SJCRH30 (cell line): ENCODE results near the gene VPS11. TPM values are rescaled to one million over a fixed set of nuclear protein-coding genes. Genes with fewer than 3 reads are reported as not detected.
"Not testable (repeated sequence)": the region's sequence is repeated elsewhere in the genome, so short reads cannot be mapped to it uniquely, and the experiment has no call there.

Experiments used
- DNase-seq, 2 experiments: peaks; one replicate each; pipeline ENCODE4 v3.0.0-alpha.2; 2015 to 2020
- H3K27ac ChIP-seq: fragments of 250-450 bp; sonication (Bioruptor Pico); 2 replicates; pipeline ENCODE4 v1.5.1; 2020; ENCODE audit warnings: mild to moderate bottlenecking, moderate library complexity
- H3K27me3 ChIP-seq: fragments of 250-450 bp; sonication (Bioruptor Pico); 2 replicates; pipeline ENCODE4 v1.5.1; 2020; ENCODE audit warnings: mild to moderate bottlenecking, moderate library complexity
- H3K36me3 ChIP-seq: fragments of 250-450 bp; sonication (Bioruptor Pico); 2 replicates; pipeline ENCODE4 v1.5.1; 2020; ENCODE audit warnings: mild to moderate bottlenecking, moderate library complexity
- H3K4me1 ChIP-seq: fragments of 250-450 bp; sonication (Bioruptor Pico); 2 replicates; pipeline ENCODE4 v1.5.1; 2020; ENCODE audit warnings: mild to moderate bottlenecking, moderate library complexity
- H3K4me3 ChIP-seq: fragments of 250-450 bp; sonication (Bioruptor Pico); 2 replicates; pipeline ENCODE4 v1.5.1; 2020; ENCODE audit warnings: mild to moderate bottlenecking, moderate library complexity
- H3K9me3 ChIP-seq: fragments of 250-450 bp; sonication (Bioruptor Pico); replicated peaks from 2 replicates; pipeline ENCODE4 v1.5.1; 2020; ENCODE audit warnings: mild to moderate bottlenecking, moderate library complexity
- total RNA-seq: library from RNA; depleted of rRNA; stranded (reverse); fragments of >200 nt; shearing (Covaris generic); gene quantifications from 2 replicates; pipeline ENCODE4 v1.2.3, GENCODE V29; 2014

The VPS11 gene
- total RNA-seq, 1 experiment from 2014 or later: 11.6 TPM

DNA sequence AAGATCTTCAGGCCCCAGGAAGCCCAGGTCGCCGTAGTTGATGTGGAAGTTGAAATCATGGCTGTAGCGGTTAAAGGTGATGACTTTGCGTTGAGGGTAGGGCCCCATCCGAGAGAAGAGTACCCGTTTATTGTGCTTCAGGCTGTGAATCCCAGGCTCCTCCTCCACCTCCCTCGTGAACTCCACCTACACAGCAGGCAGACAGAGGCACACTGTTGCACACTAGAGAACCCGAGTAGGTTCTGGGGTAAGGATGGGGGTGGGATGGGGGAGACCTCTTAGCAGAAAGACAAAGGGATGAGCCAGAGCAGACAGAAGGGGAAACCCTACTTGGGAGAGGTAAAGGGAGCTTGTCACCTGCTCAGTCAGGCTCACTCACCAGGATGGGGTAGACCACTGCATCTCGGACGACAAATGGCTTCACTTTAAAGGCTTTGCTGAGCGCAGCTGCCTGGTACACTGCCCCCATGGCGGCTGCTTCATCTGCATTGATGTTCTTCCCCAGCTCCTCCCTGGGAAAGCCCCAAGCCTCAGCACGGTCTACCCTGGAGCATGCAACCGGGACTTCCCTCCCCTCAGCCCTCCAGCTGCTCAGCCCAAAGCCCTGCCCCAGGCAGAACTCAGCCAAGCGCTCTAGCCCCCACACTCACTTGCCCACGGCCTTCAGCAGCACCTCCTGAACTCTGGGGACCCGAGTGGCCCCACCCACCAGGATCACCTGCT is 16.0 kb upstream of the VPS11 start:
- Histone ChIP-seq H3K9me3 (no peaks in the 10 kb centered on the region), H3K36me3 (peaks cover 2% of the 10 kb centered on the region), H3K27me3 (no peaks in the 10 kb centered on the region), H3K4me1 (0 out of 2 replicates have a peak, but pooled peaks cover 3% of the 10 kb centered on the region), H3K27ac (no peak overlapping the region), H3K4me3 (no peak overlapping the region)
- peak; percentile 25 to 26 for DNase-seq

DNA sequence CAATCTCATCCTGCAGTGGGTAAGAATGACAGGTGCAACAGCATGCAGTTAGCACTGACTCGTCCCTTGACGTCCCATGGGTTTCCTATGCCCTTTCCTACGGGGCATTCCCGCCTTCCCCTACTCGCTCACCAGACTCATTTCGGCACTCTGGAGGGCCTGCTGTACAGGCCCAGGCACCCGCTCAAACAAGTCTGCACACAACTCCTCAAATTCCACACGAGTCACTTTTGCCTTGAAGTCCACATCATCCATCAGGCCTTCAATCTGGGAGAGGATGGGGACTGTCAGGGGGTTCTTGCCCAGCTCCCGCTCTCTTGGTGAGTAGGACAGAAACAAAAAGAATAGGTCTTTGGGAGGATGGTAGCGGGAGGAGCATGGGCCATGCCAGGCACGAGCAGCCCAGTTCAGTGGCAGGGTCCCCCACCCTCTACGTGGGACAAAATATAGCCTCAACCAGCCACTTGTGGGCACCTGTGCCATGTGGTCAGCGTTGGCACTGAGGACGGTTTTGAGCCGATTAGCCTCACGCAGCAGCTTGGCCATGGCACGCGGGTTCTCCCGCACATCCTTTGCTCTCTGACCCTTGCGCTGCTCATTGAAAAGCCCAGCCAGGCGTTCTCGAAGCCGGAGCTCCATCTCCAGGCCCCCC is 15.3 kb upstream of the VPS11 start:
- no peak overlapping the region for H3K27ac ChIP-seq
- 0 out of 2 replicates have a peak, but pooled peaks cover 3% of the 10 kb centered on the region for H3K4me1 ChIP-seq
- H3K9me3 ChIP-seq: no peaks in the 10 kb centered on the region
- H3K4me3 ChIP-seq: no peak overlapping the region
- no peaks in the 10 kb centered on the region for H3K27me3 ChIP-seq
- H3K36me3 ChIP-seq: peaks cover 2% of the 10 kb centered on the region
- no peak for DNase-seq

DNA sequence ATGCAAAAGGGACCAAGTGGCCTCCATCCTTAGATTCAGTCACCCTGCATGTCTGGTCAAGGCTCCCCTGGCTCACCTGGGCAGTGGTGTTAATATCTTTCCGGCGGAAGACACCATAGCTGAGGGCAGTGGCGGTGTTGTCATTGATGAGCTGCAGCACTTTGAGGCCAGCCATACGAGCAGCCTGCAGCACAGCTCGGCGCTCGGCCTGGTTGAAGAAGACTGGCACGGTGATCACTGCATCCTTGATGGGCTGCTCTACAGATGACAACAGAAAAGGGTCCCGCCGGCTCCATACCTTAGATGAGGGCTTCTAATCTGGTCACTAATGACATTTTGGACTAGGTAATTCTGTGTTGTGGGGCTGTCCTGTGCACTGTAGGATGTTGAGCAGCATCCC is 13.2 kb upstream of the VPS11 start:
- Histone ChIP-seq H3K4me3 (no peak overlapping the region), H3K27ac (no peak overlapping the region), H3K36me3 (peaks cover 2% of the 10 kb centered on the region), H3K4me1 (0 out of 2 replicates have a peak, but pooled peaks cover 3% of the 10 kb centered on the region), H3K27me3 (no peaks in the 10 kb centered on the region), H3K9me3 (no peaks in the 10 kb centered on the region)
- no peak for DNase-seq

DNA sequence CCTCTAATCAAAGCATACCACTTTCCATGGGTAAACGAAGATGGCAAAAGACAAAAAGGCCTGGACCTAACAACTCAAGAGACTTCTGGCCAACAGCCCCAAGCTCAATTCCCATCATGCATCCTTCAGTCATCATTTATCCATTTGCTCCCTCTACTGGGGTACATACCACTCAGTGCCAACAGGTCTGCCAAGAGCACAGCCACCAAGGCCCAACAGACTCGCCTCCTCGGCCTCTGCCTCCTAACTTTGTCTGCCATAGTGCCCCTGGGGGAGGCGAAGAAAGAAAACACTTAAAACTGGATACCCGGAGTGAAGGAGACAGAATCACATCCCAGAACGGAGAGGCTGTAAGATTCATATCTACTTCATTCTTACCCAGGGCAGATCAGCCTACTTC is 11.7 kb upstream of the VPS11 start:
- Histone ChIP-seq H3K4me3 (peak overlapping the region; percentile 97), H3K36me3 (no peaks in the 10 kb centered on the region; the same call in none of the 2 replicates), H3K4me1 (0 out of 2 replicates have a peak, but pooled peaks cover 3% of the 10 kb centered on the region), H3K9me3 (no peaks in the 10 kb centered on the region), H3K27me3 (no peaks in the 10 kb centered on the region), H3K27ac (peak overlapping the region; percentile 59; the same call in 1 of the 2 replicates)
- DNase-seq: no peak

DNA sequence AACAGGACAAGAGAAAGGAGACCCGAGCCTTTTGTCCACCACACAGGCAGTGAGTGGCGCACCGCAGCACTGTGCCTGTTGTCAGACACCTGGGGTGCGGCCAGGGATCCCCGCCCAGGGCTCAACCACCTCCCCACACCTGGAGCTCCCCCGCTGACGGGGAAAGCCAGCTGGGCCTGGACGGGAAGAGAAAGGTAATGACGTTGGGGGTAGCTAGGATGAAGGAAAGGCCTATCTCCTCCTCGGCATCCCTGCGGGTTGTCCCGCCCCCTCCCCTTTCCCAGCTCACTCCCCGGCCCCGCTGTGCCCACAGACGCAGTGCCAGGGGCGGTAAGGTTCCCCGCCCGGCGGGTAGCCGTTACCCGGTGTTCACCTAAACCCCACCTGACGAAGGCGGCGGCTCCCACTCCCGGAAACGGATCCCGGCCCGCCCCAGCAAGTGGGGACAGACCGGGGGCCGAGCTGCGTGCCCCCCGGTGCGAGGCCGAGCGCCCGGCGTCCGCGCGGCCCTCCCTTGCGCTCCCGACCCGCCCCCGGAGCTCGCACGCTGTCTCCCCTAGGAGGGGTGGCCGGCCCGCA is 11.1 kb upstream of the VPS11 start:
- no peak for DNase-seq
- Histone ChIP-seq H3K4me1 (0 out of 2 replicates have a peak, but pooled peaks cover 3% of the 10 kb centered on the region), H3K36me3 (no peaks in the 10 kb centered on the region; the same call in none of the 2 replicates), H3K4me3 (peak overlapping the region; percentile 97), H3K9me3 (no peaks in the 10 kb centered on the region), H3K27ac (peak overlapping the region; percentile 59), H3K27me3 (no peaks in the 10 kb centered on the region)

GRCh38 chr11:119057000-119057769 is 10.4 kb upstream of the VPS11 start, which contains the start of gene HYOU1:
Gene HYOU1, minus strand, starts transcription at chr11:119057205. Its CDS starts 1,045 bp downstream, at chr11:119056160.
- Histone ChIP-seq H3K36me3 (no peaks in the 10 kb centered on the region; the same call in none of the 2 replicates), H3K4me3 (peak within 1 kb of the TSS; percentile 97), H3K9me3 (no peaks in the 10 kb centered on the region), H3K4me1 (0 out of 2 replicates have a peak, but pooled peaks cover 3% of the 10 kb centered on the region), H3K27me3 (no peaks in the 10 kb centered on the region), H3K27ac (peak within 1 kb of the TSS; percentile 59)
- DNase-seq: peak; percentile 95

DNA sequence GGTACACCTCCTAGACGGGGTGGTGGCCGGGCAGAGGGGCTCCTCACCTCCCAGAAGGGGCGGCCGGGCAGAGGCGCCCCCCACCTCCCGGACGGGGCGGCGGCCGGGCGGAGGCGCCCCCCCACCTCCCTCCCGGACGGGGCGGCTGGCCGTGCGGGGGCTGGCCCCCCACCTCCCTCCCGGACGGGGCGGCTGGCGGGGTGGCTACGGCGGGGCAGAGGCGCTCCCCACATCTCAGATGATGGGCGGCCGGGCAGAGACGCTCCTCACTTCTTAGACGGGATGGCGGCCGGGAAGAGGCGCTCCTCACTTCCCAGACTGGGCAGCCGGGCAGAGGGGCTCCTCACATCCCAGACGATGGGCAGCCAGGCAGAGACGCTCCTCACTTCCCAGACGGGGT is 8.5 kb upstream of the VPS11 start:
- not testable (repeated sequence) for H3K27me3 ChIP-seq, H3K36me3 ChIP-seq, H3K4me1 ChIP-seq, H3K4me3 ChIP-seq, H3K27ac ChIP-seq, H3K9me3 ChIP-seq, DNase-seq

GRCh38 chr11:119061256-119061655 is 6.4 kb upstream of the VPS11 start:
- DNase-seq: no peak
- H3K36me3 ChIP-seq: no peaks in the 10 kb centered on the region
- H3K27me3 ChIP-seq: no peaks in the 10 kb centered on the region
- no peak overlapping the region for H3K4me3 ChIP-seq
- no peaks in the 10 kb centered on the region for H3K4me1 ChIP-seq
- no peaks in the 10 kb centered on the region for H3K9me3 ChIP-seq
- no peak overlapping the region for H3K27ac ChIP-seq

GRCh38 chr11:119062779-119063178 is 4.8 kb upstream of the VPS11 start:
- no peak for DNase-seq
- no peak overlapping the region for H3K4me3 ChIP-seq
- no peaks in the 10 kb centered on the region for H3K36me3 ChIP-seq
- H3K27me3 ChIP-seq: no peaks in the 10 kb centered on the region
- H3K27ac ChIP-seq: no peak overlapping the region
- no peaks in the 10 kb centered on the region for H3K4me1 ChIP-seq
- no peaks in the 10 kb centered on the region for H3K9me3 ChIP-seq

DNA sequence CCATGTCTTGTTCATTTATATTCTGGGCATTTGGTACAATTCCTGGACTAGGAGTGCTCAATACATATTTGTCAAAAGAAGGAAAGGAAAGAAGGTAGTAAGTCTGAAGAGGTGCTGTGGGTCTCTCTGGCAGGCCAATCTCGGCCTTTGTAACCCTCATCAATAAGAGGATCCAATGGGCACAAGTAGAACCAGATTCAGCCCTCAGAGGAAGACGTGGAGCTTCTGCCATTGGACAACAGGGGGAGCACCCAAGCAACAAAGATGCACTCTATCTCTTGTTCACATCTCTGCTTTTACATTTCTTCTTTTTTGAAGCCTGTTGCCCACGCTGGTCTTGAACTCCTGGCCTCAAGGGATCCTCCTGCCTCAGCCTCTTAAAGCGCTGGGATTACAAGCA is 2.2 kb upstream of the VPS11 start:
- Histone ChIP-seq H3K4me3 (no peak overlapping the region), H3K36me3 (no peaks in the 10 kb centered on the region; the same call in 1 of the 2 replicates), H3K27ac (no peak overlapping the region), H3K9me3 (no peaks in the 10 kb centered on the region), H3K27me3 (no peaks in the 10 kb centered on the region), H3K4me1 (no peaks in the 10 kb centered on the region)
- no peak for DNase-seq

GRCh38 chr11:119077839-119078238 is 10.2 kb downstream of the VPS11 start:
- Histone ChIP-seq H3K36me3 (peaks cover 5% of the 10 kb centered on the region), H3K27ac (no peak overlapping the region), H3K4me1 (no peaks in the 10 kb centered on the region), H3K4me3 (no peak overlapping the region), H3K27me3 (no peaks in the 10 kb centered on the region), H3K9me3 (no peaks in the 10 kb centered on the region)
- DNase-seq: no peak

GRCh38 chr11:119078675-119079420 is 11.2 kb downstream of the VPS11 start:
- no peak for DNase-seq
- Histone ChIP-seq H3K36me3 (peaks cover 5% of the 10 kb centered on the region), H3K4me1 (no peaks in the 10 kb centered on the region), H3K4me3 (no peak overlapping the region), H3K9me3 (no peaks in the 10 kb centered on the region), H3K27ac (no peak overlapping the region), H3K27me3 (no peaks in the 10 kb centered on the region)

DNA sequence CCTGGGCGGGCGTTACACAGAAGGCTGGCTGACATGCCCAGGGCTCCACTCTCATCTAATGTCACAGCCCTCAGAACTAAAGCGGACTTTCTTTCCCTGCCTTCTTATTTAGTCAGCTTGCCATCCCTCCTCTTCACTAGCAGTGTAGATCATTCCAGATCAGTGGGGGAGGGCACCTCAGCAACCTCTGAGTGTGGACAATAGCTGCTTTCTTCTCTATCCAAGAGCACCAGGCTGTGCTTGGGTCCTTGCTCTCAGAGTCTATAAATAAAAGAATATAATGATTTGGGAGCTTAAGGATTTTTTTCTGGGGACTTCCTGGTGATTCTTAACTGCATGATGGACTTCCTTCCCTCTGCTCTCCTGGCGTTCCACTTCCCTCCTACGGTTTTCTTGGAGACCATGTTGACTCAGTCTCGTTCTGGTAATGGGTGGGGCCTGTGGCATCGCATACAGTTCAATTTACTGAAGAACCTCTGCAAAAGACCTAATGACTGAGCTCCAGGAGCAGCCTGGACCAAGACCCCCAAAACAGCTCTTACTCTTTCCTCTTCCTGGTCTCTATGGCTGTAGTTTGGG is 14.2 kb downstream of the VPS11 start:
- no peak overlapping the region for H3K4me3 ChIP-seq
- H3K27ac ChIP-seq: no peak overlapping the region
- H3K4me1 ChIP-seq: no peaks in the 10 kb centered on the region
- no peak for DNase-seq
- H3K36me3 ChIP-seq: no peaks in the 10 kb centered on the region; the same call in 1 of the 2 replicates
- no peaks in the 10 kb centered on the region for H3K27me3 ChIP-seq
- H3K9me3 ChIP-seq: no peaks in the 10 kb centered on the region
